NCI-H2227 treated with DMSO at 0.1 percent for 48 hours (cell line): ENCODE data around the gene GRK3.
"Not testable (repeated sequence)": the region's sequence is repeated elsewhere in the genome, so short reads cannot be mapped to it uniquely, and the experiment has no call there.

Source experiments
- DNase-seq: peaks from one replicate; lab custom pipeline; 2025; lab: John Stamatoyannopoulos, UW

GRK3 gene

DNA sequence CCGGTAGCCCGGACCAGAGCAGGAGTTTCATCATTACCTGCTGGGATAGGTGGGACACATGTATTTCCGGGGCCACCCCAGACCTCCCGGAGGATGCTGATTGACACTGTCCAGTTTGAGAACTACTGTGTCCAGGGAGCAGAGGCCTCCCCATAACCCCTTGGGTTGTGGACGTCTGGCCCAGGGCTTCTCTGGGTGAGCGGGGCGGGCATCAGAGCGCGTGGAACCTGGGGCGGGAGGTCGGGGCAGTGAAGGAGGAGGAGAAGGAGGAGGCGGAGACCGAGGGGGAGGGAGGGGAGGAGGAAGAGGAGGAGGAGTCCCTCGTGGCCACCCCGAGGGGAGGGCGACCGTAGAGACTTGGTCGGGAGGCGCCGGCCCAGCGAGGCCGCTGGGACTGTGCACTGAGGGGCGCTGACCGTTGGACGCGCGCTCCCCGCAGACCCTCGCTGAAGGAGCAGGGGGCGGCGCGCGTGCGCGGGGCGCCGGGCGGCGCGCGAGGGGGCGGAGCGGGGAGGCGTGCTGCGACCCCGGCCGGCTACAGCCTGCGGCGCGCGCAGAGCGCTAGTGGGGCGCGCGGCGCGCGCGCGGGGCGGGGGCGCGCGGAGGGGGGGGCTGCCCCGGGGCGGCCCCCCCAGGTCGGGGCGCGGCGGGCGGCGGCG is at the start of gene GRK3:
Gene GRK3, plus strand, starts transcription at position 356 of the 659 bp plus-strand sequence. CDS start 366 bp downstream, outside the sequence.
- DNase-seq: no peak

GRCh38 chr22:25518000-25518663 is 46.3 kb upstream of the GRK3 start:
- no peak for DNase-seq

- no peak for DNase-seq
Measured at GRCh38 chr22:25525376-25525775, 39.1 kb upstream of the GRK3 start.

GRCh38 chr22:25525804-25526584 is 38.5 kb upstream of the GRK3 start:
- not testable (repeated sequence) for DNase-seq

DNA sequence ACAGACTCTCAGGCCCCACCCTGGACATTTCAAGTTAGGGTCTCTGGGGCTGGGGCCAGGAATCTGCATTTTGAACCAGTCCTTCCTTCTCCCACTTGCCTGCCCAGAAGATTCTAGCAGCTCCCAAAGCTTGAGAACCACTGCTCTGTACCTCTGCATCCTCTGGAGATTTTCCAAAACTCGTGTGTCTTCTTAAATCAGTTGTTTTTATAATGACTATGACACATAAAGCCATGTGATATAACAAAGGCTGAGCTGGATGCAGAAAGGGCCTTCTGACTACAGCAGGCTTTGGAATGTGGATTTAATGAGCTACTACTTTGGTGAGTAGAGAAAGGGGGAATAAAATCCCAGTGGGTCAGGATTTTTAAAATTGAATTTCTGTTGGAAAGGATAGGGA is 37.5 kb upstream of the GRK3 start:
- not testable (repeated sequence) for DNase-seq

DNA sequence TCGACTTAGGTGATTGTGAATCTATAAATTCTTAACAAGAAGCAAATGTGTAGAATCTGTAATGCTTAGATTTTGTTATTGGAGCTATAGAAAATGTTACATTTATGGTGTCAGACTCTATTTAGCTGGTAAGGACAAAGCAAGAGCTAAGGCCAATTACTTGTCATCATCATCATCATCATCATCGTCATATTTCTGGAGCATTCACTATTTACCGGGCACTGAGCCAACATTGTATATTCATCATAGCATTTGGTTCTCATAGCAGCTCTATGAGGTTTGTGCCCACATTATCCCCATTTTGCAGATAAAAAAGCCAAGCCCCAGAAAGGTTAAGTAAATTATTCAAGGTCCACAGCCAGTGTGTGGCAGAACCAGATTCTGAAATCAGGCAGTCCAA is 36.4 kb upstream of the GRK3 start:
- DNase-seq: not testable (repeated sequence)

DNA sequence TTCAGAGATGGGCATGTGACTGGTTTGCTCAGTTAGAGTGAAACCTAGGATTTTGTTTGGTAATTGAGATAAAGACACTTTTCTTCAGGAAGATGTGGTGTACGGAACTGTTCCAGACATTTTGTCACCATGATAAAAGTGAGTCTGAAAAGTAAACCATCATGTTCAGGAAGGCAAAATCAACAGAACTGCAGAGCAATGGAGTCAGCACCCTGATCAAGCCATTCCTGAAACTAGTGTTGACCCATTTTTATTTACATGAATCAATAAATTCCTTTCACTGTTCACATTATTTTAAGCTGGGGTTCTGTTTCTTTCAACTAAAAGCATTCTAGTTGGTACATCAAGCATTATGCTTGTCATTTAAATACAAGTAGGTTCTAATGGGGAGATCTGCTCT is 35.4 kb upstream of the GRK3 start:
- not testable (repeated sequence) for DNase-seq

DNA sequence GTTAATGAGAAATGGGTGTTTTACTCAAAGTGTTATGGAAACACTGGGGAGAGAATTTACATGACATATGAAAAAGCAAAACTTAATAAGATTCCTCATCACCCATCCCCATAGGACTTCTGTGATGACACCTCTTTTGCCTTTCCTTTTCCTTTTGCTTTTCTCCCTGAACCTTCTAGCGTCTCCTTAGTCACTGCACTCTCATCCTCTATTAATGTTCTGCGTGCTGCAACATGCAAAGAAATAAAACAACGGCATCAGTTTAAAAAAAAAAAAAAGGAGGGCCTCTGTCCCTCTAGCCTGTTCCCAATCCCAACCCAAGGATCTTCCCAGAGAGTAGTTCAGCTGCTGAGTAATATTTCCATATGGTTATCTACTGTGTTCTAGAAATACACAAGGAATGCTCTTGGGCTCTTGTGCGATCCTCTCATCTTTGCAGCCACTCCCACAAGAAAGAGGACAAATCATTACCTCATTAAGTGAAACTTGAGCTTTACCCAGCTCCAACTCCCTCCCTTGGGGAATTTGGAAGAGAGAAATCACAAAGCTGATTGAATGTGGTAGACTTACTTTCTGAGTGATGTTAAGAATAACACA is 34.8 kb upstream of the GRK3 start:
- DNase-seq: not testable (repeated sequence)

GRCh38 chr22:25531677-25532076 is 32.8 kb upstream of the GRK3 start:
- not testable (repeated sequence) for DNase-seq

DNA sequence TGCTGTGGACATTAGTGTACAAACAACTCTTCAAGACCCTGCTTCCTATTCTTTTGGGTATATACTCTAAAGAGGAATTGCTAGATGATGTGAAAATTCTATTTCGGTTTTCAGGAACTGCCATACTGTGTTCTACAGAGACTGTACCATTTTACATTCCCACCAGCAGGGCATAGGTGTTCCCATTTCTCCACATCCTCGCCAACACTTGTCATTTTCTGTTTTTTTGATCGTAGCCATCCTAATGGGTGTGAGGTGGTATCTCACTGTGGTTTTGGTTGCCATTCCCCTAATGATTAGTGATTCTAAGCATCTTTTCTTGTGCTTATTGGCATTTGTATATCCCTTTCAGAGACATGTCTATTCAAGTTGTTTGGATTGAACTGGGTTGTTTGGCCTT is 29.8 kb upstream of the GRK3 start:
- no peak for DNase-seq

GRCh38 chr22:25536589-25536988 is 27.9 kb upstream of the GRK3 start:
- DNase-seq: no peak

GRCh38 chr22:25540166-25540907 is 24.1 kb upstream of the GRK3 start:
- DNase-seq: no peak

DNA sequence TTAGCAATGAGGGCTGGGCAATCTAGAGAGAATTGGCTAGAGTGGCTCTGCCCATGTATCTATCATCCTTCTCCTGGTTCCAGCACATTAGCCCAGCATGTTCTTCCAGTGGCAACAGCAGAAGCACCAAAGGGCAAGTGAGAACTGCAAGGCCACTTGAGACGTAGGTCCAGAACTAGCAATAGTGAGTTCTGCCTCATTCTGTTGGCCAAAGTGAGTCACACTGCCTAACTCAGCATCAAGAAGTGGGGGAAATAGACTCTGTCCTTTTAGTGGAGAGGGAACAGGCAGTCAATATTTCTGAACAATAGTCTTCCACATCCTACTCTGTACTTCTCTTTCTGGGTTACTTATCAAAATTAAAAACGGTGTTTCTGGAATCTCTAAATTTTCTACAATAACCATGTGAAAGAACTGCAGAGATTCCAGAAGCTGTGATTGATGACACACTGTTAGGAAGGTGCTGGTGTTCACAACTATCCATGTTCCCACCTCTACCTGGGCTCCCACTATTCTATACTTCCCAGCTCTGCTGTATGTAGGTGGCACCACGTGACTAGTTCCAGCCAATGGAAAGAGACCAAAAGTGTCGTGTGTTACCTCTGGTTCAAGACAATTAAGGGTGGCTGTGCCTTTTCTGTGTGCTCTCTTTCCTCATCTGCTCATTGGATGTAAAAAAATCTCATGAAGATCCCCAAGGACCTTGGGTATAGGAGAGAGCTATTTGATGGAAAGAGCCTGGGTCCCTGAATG is 23.4 kb upstream of the GRK3 start:
- DNase-seq: no peak

- DNase-seq: no peak
Measured at GRCh38 chr22:25542191-25542590, 22.3 kb upstream of the GRK3 start.

- DNase-seq: no peak
Measured at GRCh38 chr22:25542720-25543402, 21.6 kb upstream of the GRK3 start.

DNA sequence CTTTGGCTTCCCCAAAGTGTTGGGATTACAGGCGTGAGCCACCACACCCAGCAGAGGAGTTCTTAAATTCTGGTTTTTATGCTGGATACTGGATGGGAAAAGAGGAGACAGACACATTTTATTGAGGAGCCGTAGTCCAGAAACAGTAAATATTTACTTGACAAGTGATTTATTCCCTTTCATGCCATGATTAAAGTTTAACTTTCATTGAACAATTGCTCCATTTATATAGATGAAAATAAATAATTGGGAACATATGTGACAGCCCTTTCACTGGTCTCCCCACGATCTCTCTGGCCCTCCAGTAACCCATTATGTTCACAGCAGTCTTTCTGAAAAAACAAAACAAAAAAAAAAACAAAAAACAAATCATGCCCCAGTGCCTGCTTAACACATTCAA is 19.3 kb upstream of the GRK3 start:
- no peak for DNase-seq

DNA sequence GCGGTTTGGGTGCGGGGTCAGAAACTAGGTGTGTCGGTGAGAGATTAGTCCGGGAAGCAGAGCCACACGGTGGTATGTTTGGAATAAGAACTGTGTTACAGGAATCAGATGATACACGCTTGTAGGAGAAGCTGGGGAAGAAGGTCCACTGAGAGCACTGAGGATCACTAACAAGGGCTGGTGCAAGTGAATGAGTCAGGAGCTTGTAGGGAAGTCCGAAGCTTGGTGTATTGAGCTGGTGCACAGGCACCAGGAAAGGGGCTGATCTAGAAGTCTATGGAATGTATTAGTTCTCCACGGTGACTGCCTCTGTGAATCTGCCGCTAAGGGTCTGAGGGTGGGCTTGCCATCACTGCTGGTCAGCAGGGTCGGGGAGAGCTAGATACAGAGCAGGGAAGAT is 18.8 kb upstream of the GRK3 start:
- no peak for DNase-seq

- DNase-seq: no peak
Measured at GRCh38 chr22:25546242-25546641, 18.2 kb upstream of the GRK3 start.

GRCh38 chr22:25546751-25547150 is 17.7 kb upstream of the GRK3 start:
- no peak for DNase-seq

GRCh38 chr22:25548866-25549464 is 15.5 kb upstream of the GRK3 start:
- DNase-seq: no peak
